NCI-H460 (cell line): ENCODE data around the gene CRYAA. TPM values are rescaled to one million over a fixed set of nuclear protein-coding genes. Genes with fewer than 3 reads are reported as not detected.
"Not testable (repeated sequence)": the region's sequence is repeated elsewhere in the genome, so short reads cannot be mapped to it uniquely, and the experiment has no call there.

Source experiments
- DNase-seq: peaks from one replicate; pipeline ENCODE4 v3.0.0-alpha.2; 2016; ENCODE audit warnings: low read depth; ENCODE audit errors: extremely low read depth
- total RNA-seq: library from RNA; depleted of rRNA; stranded (reverse); fragments of >200 nt; shearing (Covaris generic); gene quantifications from 2 replicates; pipeline ENCODE4 v1.2.3, GENCODE V29; 2014

The CRYAA gene
- total RNA-seq, 1 experiment from 2014 or later, result not detected

- not testable (repeated sequence) for DNase-seq
Observed at GRCh38 chr21:43176621-43177020, 7.8 kb downstream of the CRYAA start.

GRCh38 chr21:43177043-43177906 lies 8.5 kb downstream of the CRYAA start:
- not testable (repeated sequence) for DNase-seq

- DNase-seq, result not testable (repeated sequence)
Observed at GRCh38 chr21:43178175-43178826, 9.5 kb downstream of the CRYAA start.

DNA sequence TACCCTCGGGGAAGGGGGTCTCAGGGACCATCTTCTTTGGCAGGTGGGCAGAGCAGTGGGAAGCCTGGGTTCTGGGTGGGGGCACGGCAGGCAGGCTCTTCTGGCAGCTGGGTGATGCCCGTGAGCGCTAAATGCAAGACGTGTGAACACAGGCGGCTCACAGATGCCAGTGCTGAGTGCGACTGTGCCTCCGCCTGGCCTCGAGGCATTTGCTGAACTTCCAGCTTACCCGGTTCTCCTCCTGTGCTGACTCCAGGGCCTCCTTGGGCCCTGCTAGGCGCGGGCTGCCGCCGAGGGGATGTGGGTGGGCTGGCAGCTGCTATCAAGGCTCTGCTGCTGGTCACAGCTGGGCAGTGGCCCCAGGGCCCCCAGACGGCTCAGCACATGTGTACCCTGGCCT lies 12.2 kb downstream of the CRYAA start:
- DNase-seq, result not testable (repeated sequence)

DNA sequence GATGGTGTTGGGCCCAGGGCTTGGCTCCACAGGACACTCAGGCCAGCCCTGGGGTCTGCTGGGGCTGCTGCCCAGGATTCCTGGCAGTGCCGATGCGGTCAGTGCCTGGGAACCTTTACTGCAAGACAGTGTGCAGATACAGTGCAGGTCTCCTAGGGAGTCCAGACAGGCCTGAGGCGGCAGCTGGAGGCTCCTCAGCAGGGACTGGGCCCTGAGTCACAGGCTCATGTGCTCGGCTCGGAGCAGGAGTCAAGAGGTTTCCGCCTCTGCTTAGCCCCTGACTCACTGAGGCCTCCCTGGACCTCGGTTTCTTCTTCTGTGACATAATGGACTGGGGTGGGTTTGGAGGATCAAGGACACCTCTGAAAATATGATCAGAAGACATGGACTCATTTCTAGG lies 18.5 kb downstream of the CRYAA start:
- DNase-seq, result not testable (repeated sequence)

DNA sequence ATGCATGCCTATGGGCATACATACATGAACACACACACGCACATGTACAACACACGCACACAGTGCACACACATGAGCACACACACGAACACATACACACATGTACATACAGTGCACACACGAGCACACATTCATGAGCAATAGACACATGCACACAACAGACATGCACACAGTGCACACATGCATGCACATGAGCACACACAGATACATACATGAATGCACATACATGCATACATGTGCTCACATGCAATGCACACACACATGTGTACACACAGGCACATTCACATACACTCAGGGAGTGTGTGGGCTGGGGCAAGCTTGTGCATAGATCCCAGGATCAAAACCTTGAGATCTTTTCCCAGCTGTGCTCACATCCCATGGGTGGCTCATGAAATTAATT lies 18.9 kb downstream of the CRYAA start:
- DNase-seq, result no peak

DNA sequence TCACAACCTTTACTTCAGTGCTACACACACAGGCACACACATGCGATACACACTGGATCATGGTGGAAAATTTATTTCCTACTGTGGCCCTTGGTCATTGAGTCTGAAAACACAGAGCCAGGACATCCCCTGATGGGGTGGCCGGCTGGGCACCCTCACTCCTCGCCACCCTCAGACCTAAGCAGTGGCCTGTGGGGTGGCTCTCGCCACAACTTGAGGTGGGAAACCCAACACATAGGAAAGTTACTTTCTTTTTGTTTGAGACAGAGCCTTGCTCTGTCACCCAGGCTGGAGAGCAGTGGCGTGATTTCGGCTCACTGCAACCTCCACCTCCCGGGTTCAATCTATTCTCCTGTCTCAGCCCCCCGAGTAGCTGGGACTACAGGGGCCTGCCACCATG lies 19.4 kb downstream of the CRYAA start:
- DNase-seq, result no peak

DNA sequence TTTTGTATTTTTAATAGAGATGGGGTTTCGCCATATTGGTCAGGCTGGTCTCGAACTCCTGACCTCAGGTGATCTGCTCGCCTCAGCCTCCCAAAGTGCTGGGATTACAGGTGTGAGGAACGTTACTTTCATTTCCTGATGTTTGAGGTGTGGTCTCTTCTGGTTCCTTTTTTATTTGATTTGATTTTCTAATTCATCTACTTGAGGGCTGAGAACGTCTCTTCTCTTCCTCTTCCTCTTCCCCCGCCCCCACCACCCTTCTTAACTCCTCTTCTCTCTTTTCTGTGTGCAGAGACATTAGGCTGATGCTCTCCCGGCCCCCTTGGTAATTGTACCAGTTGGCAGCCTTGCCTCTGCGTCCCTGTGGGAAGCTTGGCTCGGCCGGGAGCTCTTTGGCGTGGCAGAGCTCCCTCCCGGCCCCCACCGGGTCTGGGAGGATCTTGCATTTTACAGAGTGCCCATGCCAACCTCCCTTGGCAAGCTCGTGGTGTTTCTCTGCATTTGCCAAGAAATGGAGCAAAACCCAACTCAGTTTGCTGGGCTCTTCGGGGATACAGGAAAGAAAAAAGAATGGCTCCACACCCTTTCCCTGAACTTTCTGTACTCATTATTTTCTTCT lies 19.9 kb downstream of the CRYAA start:
- DNase-seq, result no peak

DNA sequence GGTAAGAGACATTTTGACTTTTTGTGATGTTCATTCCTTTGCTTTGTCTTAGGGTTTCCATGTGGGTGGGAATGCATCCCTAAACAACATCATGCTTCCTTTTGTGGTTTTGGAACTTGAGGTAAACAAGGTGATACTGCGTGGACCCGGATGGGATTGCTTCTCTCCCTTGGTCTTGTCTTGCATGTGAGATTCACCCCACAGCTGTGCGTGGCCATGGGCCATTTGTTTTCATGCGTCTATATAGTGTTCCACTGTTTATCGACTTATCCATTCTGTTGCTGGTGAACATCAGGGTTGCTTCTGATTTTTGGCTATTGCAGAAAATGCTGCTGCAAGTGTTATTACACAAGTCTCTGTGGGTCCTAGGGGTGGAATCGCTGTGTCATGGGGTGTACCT lies 21.1 kb downstream of the CRYAA start:
- DNase-seq, result no peak

- DNase-seq, result no peak
Observed at GRCh38 chr21:43190544-43190943, 21.7 kb downstream of the CRYAA start.

DNA sequence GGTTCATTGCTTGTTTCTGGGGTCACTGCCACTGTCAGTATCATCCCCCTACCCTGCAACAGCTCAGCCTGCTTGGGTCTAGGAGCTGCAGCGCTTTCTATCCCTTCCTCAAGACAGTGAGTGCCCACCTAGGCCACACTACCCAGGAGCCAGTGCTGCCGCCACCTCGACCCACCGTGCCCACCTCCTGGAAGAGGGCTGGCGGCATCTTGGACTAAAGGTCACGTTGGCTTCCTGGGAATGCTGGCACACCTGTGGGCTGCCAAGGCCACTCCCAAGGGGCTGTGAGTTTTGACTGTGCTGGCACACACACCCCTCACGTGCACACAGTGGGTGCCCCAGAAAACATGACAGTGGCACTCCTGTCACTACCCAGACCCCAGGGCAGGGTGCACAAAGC lies 22.1 kb downstream of the CRYAA start:
- no peak for DNase-seq

DNA sequence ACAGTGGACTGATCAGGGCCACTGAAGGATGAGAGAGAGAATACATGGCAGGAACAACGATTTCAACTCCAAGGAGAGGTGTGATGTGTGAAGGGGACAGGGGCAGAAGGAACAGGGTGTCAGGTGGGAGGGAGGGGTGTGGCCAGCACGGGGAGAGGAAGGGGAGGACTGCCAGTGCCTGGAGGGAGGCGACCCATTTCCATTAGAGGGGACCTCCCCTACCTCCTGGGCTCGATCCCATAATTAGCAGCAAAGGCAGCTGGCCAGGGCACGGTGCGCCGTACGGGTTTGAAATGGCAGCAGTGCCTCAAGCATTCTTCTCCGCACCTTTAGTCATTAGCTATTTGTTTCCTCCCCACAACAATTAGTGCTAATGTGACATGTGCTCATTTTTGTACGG lies 22.7 kb downstream of the CRYAA start:
- no peak for DNase-seq

GRCh38 chr21:43191971-43192370 lies 23.2 kb downstream of the CRYAA start:
- no peak for DNase-seq

GRCh38 chr21:43192501-43193081 lies 23.8 kb downstream of the CRYAA start:
- no peak for DNase-seq

GRCh38 chr21:43193088-43193650 lies 24.4 kb downstream of the CRYAA start:
- DNase-seq, result no peak

DNA sequence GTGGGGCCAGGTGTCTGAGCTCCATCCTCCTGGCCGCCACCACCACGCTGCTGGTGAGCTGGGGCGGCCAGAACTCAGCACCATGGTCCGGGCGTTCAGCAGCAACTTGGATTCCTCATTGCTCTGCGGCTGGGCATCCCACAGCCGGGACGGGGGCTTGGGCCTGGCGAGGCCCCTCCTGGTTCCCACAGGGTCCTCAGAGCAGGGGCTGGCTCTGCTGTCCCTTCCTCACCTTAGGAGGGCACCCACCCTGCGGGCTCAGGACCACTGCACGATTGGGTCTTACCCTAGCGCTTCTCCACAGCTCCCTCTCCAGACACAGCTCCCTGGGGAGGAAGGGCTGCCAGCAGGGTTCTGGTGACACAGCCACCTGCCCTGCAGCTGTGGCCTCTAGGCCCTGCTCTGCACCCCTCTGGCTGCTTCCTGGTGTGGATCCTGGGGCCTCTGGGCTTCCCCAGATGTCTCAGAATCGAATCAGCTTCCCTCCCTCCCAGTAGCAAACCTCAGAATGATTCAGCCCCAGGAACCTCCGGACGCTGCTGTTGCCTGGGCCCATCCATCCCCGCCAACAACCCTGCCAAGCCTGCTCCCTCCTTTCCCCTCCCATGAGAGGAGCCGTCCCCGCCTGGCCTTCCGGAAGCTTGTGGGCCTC lies 25.0 kb downstream of the CRYAA start:
- no peak for DNase-seq

DNA sequence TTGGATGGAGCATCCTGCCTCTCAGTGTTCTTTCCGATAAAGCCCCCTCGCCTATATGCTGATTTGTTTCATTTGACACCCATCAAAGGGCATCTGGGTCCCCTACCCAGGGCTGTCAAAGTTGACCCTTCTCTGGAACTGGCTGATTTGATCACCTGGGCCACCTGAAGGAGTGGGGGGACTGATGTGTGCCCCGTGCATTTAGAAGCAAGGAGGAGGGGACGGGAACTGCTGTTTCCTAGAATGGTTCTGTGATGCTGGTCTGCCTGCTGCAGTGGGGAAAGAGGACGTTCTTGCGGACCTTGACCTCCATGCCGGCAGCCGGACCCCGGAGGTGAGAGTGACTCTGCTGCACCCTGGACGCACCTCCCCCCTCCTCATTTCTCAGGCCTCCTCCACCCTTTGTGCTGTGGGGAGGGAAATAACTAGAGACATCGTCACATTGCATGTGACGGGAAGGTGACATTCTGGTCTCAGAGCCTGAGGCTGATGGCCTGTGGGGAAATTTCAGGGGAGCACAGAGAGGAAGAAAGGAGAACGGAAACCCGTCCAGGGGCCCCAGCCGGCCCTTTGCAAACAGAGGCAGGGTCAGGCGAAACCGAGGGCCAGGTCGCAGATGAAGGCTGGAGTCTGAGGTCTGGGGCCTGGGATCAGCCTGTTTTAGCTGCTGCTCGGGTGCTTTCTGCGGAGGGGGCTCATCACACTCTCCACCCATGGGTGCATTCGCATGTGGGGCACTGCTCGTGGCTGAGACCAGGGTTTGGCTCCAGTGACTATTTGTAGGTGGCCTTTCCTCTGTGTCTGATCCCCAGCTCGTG lies 25.7 kb downstream of the CRYAA start:
- DNase-seq, result no peak

GRCh38 chr21:43195121-43196021 lies 26.6 kb downstream of the CRYAA start:
- no peak for DNase-seq

GRCh38 chr21:43196826-43197225 lies 28.0 kb downstream of the CRYAA start:
- peak; percentile 61 for DNase-seq
